Measurements from ENCODE around the gene DCHS2.

DCHS2 gene

GRCh38 chr4:154517591-154517990 lies 26.0 kb upstream of the DCHS2 start:
- Histone ChIP-seq H3K9me3 (ENCODE audit: control insufficient read depth, low read length) (no peaks in the 10 kb centered on the region), H3K4me3 (ENCODE audit: insufficient read depth, low read depth, low read length, poor library complexity, severe bottlenecking) (no peak overlapping the region), H3K4me1 (ENCODE audit: control insufficient read depth, insufficient read depth, low read length, poor library complexity, severe bottlenecking) (no peaks in the 10 kb centered on the region), H3K27ac (ENCODE audit: insufficient read depth, low read length, poor library complexity, severe bottlenecking) (no peak overlapping the region), H3K36me3 (ENCODE audit: control insufficient read depth, insufficient read depth, low read length) (no peaks in the 10 kb centered on the region), H3K27me3 (replicated peaks; ENCODE audit: control insufficient read depth, insufficient read depth, low read length, poor library complexity, severe bottlenecking) (peaks cover 4% of the 10 kb centered on the region)
- DNase-seq, result no peak

- Histone ChIP-seq H3K27ac (ENCODE audit: insufficient read depth, low read length, poor library complexity, severe bottlenecking) (no peak overlapping the region), H3K36me3 (ENCODE audit: control insufficient read depth, insufficient read depth, low read length) (no peaks in the 10 kb centered on the region), H3K4me1 (ENCODE audit: control insufficient read depth, insufficient read depth, low read length, poor library complexity, severe bottlenecking) (no peaks in the 10 kb centered on the region), H3K27me3 (replicated peaks; ENCODE audit: control insufficient read depth, insufficient read depth, low read length, poor library complexity, severe bottlenecking) (peaks cover 4% of the 10 kb centered on the region), H3K4me3 (ENCODE audit: insufficient read depth, low read depth, low read length, poor library complexity, severe bottlenecking) (no peak overlapping the region), H3K9me3 (ENCODE audit: control insufficient read depth, low read length) (no peaks in the 10 kb centered on the region)
- DNase-seq, result no peak
These were observed 24.9 kb upstream of the DCHS2 start for GRCh38 chr4:154516318-154517029.

DNA sequence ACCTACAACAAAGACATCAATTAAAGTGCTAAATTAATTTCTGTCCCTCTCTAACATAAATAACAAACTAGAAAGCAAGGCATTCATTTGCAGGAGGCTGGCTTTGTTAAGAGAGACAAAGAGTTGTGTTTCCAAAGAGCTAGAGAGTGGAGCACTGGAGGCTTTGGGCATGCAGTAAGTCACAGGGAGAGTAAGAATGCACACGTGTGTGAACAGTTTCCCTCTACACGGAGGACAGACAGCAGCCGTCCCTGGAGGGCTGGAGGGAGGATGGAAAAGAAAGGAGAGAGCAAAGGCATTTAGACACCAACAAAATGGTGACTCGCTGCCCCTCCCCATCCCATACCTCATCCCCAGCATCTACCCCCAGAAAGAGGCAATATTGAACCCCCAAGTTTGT lies 20.4 kb upstream of the DCHS2 start:
- DNase-seq, result no peak
- H3K4me1 ChIP-seq (ENCODE audit: control insufficient read depth, insufficient read depth, low read length, poor library complexity, severe bottlenecking), result no peaks in the 10 kb centered on the region

GRCh38 chr4:154511548-154511947 lies 19.9 kb upstream of the DCHS2 start:
- peaks cover 2% of the 10 kb centered on the region for H3K27me3 ChIP-seq (replicated peaks; ENCODE audit: control insufficient read depth, insufficient read depth, low read length, poor library complexity, severe bottlenecking)
- no peaks in the 10 kb centered on the region for H3K36me3 ChIP-seq (ENCODE audit: control insufficient read depth, insufficient read depth, low read length)
- H3K4me1 ChIP-seq (ENCODE audit: control insufficient read depth, insufficient read depth, low read length, poor library complexity, severe bottlenecking), result no peaks in the 10 kb centered on the region
- no peak for DNase-seq
- H3K4me3 ChIP-seq (ENCODE audit: insufficient read depth, low read depth, low read length, poor library complexity, severe bottlenecking), result no peak overlapping the region
- no peaks in the 10 kb centered on the region for H3K9me3 ChIP-seq (ENCODE audit: control insufficient read depth, low read length)
- no peak overlapping the region for H3K27ac ChIP-seq (ENCODE audit: insufficient read depth, low read length, poor library complexity, severe bottlenecking)

More for the DNA sequence above, 20.4 kb upstream of the DCHS2 start:
- H3K27me3 ChIP-seq (replicated peaks; ENCODE audit: control insufficient read depth, insufficient read depth, low read length, poor library complexity, severe bottlenecking), result peaks cover 2% of the 10 kb centered on the region
- H3K36me3 ChIP-seq (ENCODE audit: control insufficient read depth, insufficient read depth, low read length), result no peaks in the 10 kb centered on the region
- no peak overlapping the region for H3K27ac ChIP-seq (ENCODE audit: insufficient read depth, low read length, poor library complexity, severe bottlenecking)
- H3K4me3 ChIP-seq (ENCODE audit: insufficient read depth, low read depth, low read length, poor library complexity, severe bottlenecking), result no peak overlapping the region
- no peaks in the 10 kb centered on the region for H3K9me3 ChIP-seq (ENCODE audit: control insufficient read depth, low read length)

DNA sequence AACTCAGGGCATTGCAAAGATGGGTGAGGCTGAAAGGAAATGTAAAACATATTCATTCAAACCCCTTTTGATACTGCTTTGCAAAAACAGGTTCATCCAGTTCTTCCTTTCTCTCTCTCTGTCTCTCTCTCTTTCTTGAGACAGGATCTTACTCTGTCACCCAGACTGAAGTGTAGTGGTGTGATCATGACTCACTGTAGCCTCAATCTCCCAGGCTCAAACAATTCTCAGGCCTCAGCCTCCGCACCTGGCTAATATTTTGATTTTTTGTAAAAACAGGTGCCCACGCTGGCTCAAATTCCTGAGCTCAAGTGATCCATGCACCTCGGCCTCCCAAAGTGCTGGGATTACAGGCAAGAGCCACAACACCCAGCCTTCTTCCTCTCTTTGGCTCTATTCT lies 15.6 kb upstream of the DCHS2 start:
- Histone ChIP-seq H3K27ac (ENCODE audit: insufficient read depth, low read length, poor library complexity, severe bottlenecking) (no peak overlapping the region), H3K27me3 (replicated peaks; ENCODE audit: control insufficient read depth, insufficient read depth, low read length, poor library complexity, severe bottlenecking) (peaks cover 2% of the 10 kb centered on the region), H3K4me3 (ENCODE audit: insufficient read depth, low read depth, low read length, poor library complexity, severe bottlenecking) (no peak overlapping the region), H3K4me1 (ENCODE audit: control insufficient read depth, insufficient read depth, low read length, poor library complexity, severe bottlenecking) (no peaks in the 10 kb centered on the region), H3K9me3 (ENCODE audit: control insufficient read depth, low read length) (no peaks in the 10 kb centered on the region), H3K36me3 (ENCODE audit: control insufficient read depth, insufficient read depth, low read length) (no peaks in the 10 kb centered on the region)
- no peak for DNase-seq

- Histone ChIP-seq H3K9me3 (ENCODE audit: control insufficient read depth, low read length) (no peaks in the 10 kb centered on the region), H3K4me1 (ENCODE audit: control insufficient read depth, insufficient read depth, low read length, poor library complexity, severe bottlenecking) (no peaks in the 10 kb centered on the region), H3K27me3 (replicated peaks; ENCODE audit: control insufficient read depth, insufficient read depth, low read length, poor library complexity, severe bottlenecking) (peaks cover 2% of the 10 kb centered on the region), H3K4me3 (ENCODE audit: insufficient read depth, low read depth, low read length, poor library complexity, severe bottlenecking) (no peak overlapping the region), H3K36me3 (ENCODE audit: control insufficient read depth, insufficient read depth, low read length) (no peaks in the 10 kb centered on the region), H3K27ac (ENCODE audit: insufficient read depth, low read length, poor library complexity, severe bottlenecking) (no peak overlapping the region)
- DNase-seq, result no peak
These were observed 14.7 kb upstream of the DCHS2 start for GRCh38 chr4:154506253-154506652.

DNA sequence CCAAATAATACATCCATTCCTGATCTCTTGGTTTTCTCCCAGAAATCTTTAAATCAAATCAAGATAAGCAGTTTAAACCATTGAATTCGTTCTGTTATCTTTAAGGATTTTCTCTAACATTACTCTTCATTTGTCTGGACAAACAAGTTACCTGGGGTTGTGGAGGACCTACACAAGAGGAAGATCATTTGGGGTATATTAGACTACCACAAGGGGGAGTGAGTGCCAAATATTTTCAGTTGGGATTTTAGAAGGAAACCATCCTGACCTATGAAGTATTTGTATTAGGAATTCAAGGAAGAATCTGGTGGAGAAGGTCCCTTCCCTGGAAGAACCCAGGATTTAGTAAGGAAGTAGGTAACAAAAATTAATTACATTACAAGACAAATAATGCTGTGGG lies 12.0 kb upstream of the DCHS2 start:
- Histone ChIP-seq H3K27ac (ENCODE audit: insufficient read depth, low read length, poor library complexity, severe bottlenecking) (no peak overlapping the region), H3K4me3 (ENCODE audit: insufficient read depth, low read depth, low read length, poor library complexity, severe bottlenecking) (no peak overlapping the region), H3K27me3 (replicated peaks; ENCODE audit: control insufficient read depth, insufficient read depth, low read length, poor library complexity, severe bottlenecking) (no peaks in the 10 kb centered on the region), H3K4me1 (ENCODE audit: control insufficient read depth, insufficient read depth, low read length, poor library complexity, severe bottlenecking) (no peaks in the 10 kb centered on the region), H3K9me3 (ENCODE audit: control insufficient read depth, low read length) (no peaks in the 10 kb centered on the region), H3K36me3 (ENCODE audit: control insufficient read depth, insufficient read depth, low read length) (no peaks in the 10 kb centered on the region)
- no peak for DNase-seq

DNA sequence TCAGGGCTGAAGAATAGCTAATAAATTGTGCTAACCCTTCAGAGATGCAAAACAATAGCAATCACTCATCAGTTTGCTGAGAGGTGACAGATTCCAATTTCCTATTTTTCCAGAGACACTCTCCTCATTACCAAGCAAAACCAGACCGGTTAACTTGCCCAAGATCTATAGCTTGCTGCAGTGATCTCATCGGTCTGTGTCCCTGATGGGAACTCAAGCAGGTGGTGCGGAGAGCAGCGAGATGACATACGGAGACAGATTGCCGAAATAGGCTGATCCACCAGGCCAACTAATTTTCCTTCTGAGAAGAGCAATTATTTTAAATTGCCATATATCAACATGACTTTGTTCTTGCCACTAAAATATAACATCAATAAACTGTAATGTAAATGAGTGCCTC lies 10.5 kb upstream of the DCHS2 start:
- DNase-seq, result no peak
- H3K36me3 ChIP-seq (ENCODE audit: control insufficient read depth, insufficient read depth, low read length), result no peaks in the 10 kb centered on the region
- H3K4me3 ChIP-seq (ENCODE audit: insufficient read depth, low read depth, low read length, poor library complexity, severe bottlenecking), result no peak overlapping the region
- H3K27me3 ChIP-seq (replicated peaks; ENCODE audit: control insufficient read depth, insufficient read depth, low read length, poor library complexity, severe bottlenecking), result no peaks in the 10 kb centered on the region
- no peak overlapping the region for H3K27ac ChIP-seq (ENCODE audit: insufficient read depth, low read length, poor library complexity, severe bottlenecking)
- H3K9me3 ChIP-seq (ENCODE audit: control insufficient read depth, low read length), result no peaks in the 10 kb centered on the region
- H3K4me1 ChIP-seq (ENCODE audit: control insufficient read depth, insufficient read depth, low read length, poor library complexity, severe bottlenecking), result no peaks in the 10 kb centered on the region

DNA sequence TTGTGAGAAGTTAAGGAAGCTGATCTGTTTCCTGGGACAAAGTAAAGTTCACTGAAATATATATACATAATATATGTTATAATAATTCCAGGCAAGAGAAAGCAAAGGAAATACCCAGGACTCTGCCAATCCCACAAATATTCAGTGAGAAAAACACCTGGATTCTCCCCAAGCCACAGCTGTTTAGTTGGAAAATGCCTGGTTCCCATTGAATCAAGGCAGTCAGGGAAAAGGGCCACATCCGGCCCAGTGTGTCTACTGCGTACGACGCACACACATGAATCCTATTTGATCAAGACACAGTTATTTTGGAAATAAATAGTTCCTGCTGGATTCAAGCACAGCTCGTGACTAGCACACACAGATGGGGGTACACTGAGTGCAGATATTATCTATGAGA lies 6.3 kb upstream of the DCHS2 start:
- H3K27ac ChIP-seq (ENCODE audit: insufficient read depth, low read length, poor library complexity, severe bottlenecking), result no peak overlapping the region
- H3K4me1 ChIP-seq (ENCODE audit: control insufficient read depth, insufficient read depth, low read length, poor library complexity, severe bottlenecking), result no peaks in the 10 kb centered on the region
- H3K27me3 ChIP-seq (replicated peaks; ENCODE audit: control insufficient read depth, insufficient read depth, low read length, poor library complexity, severe bottlenecking), result no peaks in the 10 kb centered on the region
- H3K4me3 ChIP-seq (ENCODE audit: insufficient read depth, low read depth, low read length, poor library complexity, severe bottlenecking), result no peak overlapping the region
- no peak for DNase-seq
- H3K9me3 ChIP-seq (ENCODE audit: control insufficient read depth, low read length), result no peaks in the 10 kb centered on the region
- H3K36me3 ChIP-seq (ENCODE audit: control insufficient read depth, insufficient read depth, low read length), result no peaks in the 10 kb centered on the region

DNA sequence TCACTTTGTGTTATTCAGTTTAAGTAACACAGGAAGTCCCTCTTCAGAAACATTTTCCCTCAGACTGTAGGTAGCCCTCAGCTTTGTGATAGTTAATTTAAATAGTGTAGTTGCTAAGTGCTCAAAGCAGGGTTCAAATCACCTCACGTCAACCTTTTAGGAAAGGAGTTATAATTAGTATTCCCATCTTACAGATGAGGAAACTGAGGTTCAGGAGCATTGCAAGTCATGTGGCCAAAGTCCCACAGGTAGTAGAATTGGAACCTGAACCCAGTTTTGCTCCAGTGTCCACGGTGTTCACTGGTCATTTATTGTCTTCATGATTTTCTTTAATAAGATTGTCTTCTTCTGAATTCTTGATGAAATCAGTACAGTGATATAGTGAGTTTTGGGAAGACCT lies 4.3 kb upstream of the DCHS2 start:
- H3K36me3 ChIP-seq (ENCODE audit: control insufficient read depth, insufficient read depth, low read length), result no peaks in the 10 kb centered on the region
- no peak for DNase-seq
- no peak overlapping the region for H3K27ac ChIP-seq (ENCODE audit: insufficient read depth, low read length, poor library complexity, severe bottlenecking)
- no peaks in the 10 kb centered on the region for H3K4me1 ChIP-seq (ENCODE audit: control insufficient read depth, insufficient read depth, low read length, poor library complexity, severe bottlenecking)
- no peaks in the 10 kb centered on the region for H3K9me3 ChIP-seq (ENCODE audit: control insufficient read depth, low read length)
- peaks cover under 1% of the 10 kb centered on the region for H3K27me3 ChIP-seq (replicated peaks; ENCODE audit: control insufficient read depth, insufficient read depth, low read length, poor library complexity, severe bottlenecking)
- no peak overlapping the region for H3K4me3 ChIP-seq (ENCODE audit: insufficient read depth, low read depth, low read length, poor library complexity, severe bottlenecking)

All from effector memory CD4-positive, alpha-beta T cell (primary cell).